HG03196 (cell line): ENCODE data around the gene HS3ST4.

ENCODE experiments used
- ATAC-seq: cut with Tn5 transposase; IDR thresholded peaks from one replicate; pipeline ENCODE4 v1.9.1; 2021; ENCODE audit not compliant: unreplicated experiment

The HS3ST4 gene

GRCh38 chr16:25888868-25889267 is 197.1 kb downstream of the HS3ST4 start:
- ATAC-seq = no peak

- no peak for ATAC-seq
Observed at GRCh38 chr16:25893332-25893731, 201.6 kb downstream of the HS3ST4 start.

DNA sequence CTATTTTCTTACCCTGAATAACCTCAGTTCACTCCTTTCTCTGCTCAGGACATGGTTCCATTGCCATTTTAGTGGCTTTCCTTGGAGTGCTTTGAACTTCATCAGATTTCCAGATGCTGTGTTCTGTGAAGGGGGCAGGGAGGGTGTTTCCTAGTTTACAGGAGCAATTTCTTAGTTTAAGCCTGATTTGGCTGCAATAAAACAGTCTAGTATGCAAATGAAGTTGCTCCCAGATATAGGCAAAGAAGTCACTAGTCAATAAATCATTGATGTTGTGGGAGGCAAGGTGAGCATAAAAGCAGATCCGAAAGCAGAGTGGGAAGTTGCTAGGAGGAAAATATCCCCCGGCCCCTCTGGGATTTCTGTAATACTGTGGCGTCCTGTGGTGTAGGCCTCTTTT is 202.3 kb downstream of the HS3ST4 start:
- ATAC-seq = no peak

GRCh38 chr16:25895380-25895779 is 203.6 kb downstream of the HS3ST4 start:
- ATAC-seq = no peak

GRCh38 chr16:25896411-25896810 is 204.7 kb downstream of the HS3ST4 start:
- ATAC-seq = no peak

DNA sequence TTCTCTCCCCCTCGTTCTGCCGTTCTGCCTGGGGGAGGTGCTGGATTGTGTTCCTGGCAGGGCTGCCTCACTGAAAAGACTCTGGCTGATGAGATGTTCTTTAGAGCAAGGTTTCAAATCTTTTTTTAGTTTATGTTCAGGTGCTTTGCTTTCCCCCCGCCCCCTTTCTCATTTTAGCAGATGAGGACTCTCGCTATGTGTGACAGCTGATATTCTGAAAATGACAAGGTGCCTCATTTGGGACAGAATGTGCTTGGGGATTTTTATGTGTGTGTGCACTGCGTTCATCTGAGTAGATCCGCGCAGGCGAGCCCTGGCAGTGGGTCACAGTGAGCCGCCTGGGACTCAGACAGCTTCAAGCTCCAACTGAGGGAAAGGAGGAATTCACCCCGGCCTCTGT is 205.9 kb downstream of the HS3ST4 start:
- ATAC-seq = no peak

DNA sequence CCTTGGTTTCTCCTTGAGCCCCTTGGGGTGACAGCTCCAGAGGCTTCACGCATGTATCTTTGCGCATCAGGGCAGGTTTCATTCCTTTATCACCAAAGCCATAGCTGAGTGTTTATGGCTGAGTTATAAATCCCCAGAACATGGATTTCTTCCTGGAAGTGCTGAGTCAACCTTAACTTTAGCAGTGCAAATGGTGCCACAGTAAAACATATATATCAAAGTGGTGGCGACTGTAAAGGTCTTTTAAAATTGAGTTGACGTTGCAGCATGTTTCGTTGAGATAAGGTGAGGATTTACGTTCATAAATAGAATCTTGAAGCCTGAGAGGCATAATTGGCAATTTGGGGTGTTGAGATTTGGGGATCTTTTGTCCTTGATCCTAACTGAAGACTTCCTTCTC is 214.1 kb downstream of the HS3ST4 start:
- ATAC-seq = no peak

DNA sequence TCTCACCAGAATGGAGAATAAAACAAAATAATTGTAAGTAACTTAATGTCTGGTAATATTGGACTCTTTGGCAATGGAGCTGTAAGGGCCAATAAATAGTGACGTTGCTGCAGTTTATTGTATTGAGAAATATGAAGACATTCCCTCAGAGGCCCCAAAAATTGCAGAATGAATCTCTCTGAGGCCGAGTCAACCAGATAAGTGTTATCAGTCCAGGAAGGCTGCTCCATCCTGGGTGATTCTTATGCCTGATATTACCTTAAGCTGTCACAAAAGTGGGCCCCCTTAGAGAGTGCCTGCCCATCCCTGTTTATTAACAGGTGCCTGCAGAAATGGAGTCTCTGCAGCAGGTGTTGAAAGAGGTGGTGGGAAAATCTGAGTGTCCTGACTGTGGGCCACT is 219.2 kb downstream of the HS3ST4 start:
- no peak for ATAC-seq

GRCh38 chr16:25912321-25912720 is 220.6 kb downstream of the HS3ST4 start:
- no peak for ATAC-seq

DNA sequence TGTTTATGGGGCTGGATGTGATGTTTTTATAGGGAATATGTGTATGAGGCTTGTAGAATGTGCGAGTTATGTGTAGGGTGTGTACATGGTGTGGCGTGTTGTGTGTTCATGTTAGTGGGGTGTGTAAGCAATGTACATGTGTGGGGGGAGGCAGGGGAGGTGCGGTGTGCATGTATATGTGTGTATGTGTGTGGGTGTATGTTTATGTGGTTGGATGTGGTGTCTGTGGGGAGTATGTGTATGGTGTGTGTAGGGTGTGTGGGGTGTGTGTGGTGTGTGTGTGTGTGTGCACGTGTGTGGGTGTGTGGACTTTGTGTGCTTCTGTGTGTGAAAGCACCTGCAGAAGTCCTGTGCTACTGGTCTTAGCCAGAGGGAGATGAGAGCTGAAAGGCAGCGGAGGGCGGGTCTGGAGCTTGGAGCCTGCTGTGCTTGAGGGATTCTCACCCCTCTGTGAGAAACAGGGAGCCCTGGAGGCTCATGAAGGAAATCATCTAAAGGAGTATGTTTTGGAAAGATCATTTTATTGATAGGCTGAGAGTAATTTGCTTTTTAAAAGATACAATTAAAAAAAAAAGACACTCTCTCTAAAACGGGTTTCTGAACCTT is 222.7 kb downstream of the HS3ST4 start:
- ATAC-seq = no peak

- ATAC-seq = no peak
Observed at GRCh38 chr16:25916037-25916436, 224.3 kb downstream of the HS3ST4 start.

DNA sequence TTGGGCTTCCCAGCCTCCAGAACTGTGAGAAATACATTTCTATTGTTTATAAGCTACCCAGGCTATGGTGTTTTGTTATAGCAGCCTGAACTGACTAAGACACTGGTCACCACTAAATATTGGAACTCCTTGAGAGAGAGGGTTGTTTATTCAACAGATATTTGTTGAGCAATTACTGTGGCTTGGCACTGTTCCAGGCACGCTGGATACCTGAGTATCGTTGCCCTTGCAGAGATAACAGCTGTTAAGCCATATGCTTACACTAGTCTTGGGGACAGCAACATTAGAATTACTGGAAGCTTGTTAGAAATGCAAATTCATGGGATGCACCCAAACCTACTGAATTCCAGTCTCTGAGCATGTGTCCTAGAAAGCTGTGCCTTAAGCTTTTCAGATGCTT is 230.7 kb downstream of the HS3ST4 start:
- no peak for ATAC-seq

DNA sequence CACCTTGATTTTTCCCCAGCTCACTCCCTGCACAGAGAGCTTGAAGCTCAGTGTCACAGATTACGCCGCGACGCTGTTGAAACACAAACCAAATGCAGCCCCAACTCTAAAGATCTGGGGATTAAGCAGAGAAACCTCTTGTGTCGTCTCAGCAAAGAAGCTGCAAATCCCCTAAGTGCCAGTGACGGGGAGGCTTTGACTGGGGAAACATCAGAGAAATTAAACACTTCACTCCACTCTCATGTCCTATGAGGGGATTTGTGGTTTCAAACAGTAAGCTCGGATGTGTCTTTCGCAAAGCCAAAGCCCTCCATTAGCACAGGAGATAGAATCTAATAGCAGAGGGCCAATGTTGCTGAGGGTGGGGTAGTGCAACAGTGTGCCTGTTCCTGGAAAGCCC is 233.7 kb downstream of the HS3ST4 start:
- ATAC-seq = no peak

DNA sequence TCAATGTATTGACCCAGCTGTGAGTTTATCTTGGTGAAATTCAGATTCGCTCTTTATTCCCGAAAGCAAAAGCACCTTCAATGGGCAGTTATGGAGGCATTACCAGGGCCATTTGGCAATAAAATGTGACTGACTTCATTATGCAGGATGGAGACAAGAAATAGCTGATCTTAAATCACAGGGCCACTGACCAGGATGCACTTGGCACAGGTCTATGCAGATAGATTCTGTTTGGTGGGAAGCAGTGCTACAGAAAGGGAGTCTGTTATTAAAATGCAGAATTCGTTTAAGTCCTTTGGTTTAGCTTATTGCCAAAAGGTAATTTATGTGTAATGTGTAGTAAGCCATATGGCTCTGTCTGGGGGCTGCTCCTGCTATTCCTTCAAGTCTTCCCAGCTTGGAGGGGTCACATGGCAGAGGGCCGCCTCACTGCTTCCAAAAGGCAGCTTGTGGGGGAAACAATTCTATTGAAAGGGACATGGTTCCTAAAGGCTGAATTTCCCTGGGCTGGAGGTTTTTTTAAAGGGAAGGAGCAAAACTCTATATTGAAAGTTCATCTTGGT is 239.8 kb downstream of the HS3ST4 start:
- no peak for ATAC-seq

DNA sequence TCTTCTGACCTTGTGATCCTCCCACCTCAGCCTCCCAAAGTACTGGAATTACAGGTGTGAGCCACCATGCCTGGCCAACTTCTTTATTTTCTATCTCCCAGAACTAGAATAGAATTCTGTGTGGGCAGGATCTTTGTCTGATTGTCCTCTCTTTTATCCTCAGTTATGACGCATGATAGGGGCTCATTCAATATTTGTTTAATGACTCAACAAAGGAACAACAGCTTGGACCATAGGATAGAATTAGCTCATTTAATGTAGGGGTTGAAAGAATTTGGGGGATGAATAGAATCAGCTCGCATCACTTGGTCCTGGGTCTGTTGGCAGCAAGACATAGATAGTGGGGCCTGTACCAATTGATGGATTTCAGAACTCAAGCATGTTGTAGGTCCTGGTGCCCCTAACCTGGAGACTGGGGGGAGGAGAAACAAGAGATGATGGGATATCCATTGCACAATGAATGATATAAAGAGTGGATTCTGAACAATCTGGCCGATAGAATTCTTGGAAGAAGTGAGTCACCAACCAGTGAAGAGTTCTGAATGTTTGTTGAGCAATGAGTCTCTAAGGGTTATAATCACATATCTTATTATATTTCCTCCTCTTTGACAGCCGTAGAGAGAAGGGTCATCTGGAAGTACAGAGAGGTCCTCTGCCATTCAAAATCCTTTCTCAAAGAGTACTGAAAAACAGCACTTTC is 250.2 kb downstream of the HS3ST4 start:
- no peak for ATAC-seq

GRCh38 chr16:25950586-25951281 is 259.0 kb downstream of the HS3ST4 start:
- ATAC-seq = no peak

GRCh38 chr16:25951999-25952398 is 260.2 kb downstream of the HS3ST4 start:
- no peak for ATAC-seq

DNA sequence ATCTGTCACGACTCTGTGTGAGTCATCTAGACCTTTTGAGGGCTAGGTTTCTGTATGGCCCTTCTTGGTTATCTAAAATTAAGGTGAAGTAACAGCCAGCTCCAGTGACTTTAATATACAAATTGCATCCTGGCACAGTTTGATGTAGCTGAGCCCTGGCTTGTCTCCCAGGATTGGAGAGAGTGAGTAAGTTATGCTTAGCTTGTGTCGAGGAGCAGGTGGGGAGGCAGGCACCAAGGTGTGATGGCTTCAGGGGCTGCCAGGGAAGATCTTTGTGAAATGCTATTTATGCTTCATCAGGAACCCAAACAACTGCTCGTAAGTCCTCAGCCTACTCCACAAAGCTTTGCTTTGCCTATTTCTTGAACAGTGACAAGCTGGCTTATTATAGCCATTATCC is 261.2 kb downstream of the HS3ST4 start:
- no peak for ATAC-seq

DNA sequence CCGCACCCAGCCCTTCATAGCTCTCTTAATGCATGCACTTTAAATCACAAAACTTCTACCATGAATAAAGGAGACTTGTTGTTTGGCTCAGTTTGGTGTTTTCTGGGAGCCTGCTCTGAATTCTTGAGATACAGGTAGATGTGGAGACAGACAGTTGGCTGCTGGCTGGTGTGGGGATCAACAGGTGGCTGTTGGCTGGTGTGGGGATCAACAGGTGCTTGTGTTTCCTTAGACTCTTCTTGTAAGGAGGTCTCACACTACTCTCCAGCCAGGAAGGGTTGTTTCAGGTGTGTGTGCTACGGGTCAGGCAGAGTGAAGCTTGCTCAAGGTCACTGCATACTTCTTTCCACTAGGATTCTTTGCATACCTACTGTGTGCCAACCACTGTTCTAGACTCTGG is 265.9 kb downstream of the HS3ST4 start:
- no peak for ATAC-seq

DNA sequence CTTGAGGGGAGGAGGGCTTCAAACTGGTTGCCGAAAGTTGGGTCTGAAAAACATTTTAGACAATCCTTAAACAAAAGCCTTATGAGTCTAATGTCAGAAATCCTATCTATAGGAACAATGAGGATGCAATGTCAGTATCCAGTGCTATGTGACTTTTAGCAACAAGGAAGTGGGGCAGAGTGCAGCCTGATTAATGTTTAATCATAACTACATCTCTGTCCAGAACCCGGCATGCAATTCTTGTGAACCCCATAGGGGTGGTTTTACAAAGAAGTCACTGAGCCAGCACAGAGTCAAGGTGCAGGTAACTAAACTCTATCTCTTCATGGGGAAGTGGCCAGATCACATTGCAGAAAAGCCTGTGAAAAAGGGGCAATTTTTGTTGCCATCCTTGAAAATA is 267.5 kb downstream of the HS3ST4 start:
- no peak for ATAC-seq

- peak; percentile 84 for ATAC-seq
Observed at GRCh38 chr16:25966172-25967097, 274.7 kb downstream of the HS3ST4 start.
